Left ventricle myocardium inferior (tissue), 1 donor: Measurements from ENCODE around the gene SLC6A13. TPM values are rescaled to one million over a fixed set of nuclear protein-coding genes. Genes with fewer than 3 reads are reported as not detected.

ENCODE experiments used
- DNase-seq: peaks from one replicate; pipeline ENCODE4 v3.0.0-alpha.2; 2020
- H3K27ac ChIP-seq: fragments of 200-600 bp; replicated peaks from 2 replicates; pipeline ENCODE4 v1.8.0; 2021
- H3K27me3 ChIP-seq: fragments of 200-600 bp; 2 replicates; pipeline ENCODE4 v1.8.0; 2021; ENCODE audit warnings: low read depth
- H3K36me3 ChIP-seq: fragments of 200-600 bp; 2 replicates; pipeline ENCODE4 v1.8.0; 2021
- H3K4me1 ChIP-seq: fragments of 200-600 bp; 2 replicates; pipeline ENCODE4 v1.8.0; 2021
- H3K4me3 ChIP-seq: fragments of 200-600 bp; 2 replicates; pipeline ENCODE4 v1.8.0; 2021; ENCODE audit warnings: mild to moderate bottlenecking, moderate library complexity
- H3K9me3 ChIP-seq: fragments of 200-600 bp; replicated peaks from 2 replicates; pipeline ENCODE4 v1.8.0; 2021
- CTCF ChIP-seq: fragments of 200-600 bp; IDR thresholded peaks from 2 replicates; pipeline ENCODE4 v1.8.0; 2021; ENCODE audit warnings: antibody characterized with exemption, mild to moderate bottlenecking, borderline replicate concordance
- intact Hi-C: fragments of 100-400 bp; cut with micrococcal nuclease; formaldehyde crosslinking; loops from one replicate; pipeline ENCODE4 v1.11.0; 2022
- total RNA-seq: library from RNA; stranded (reverse); fragmentation: NEBNext Ultra II Directional; extraction: Animal tissue kit (Norgen Biotek cat#: 25700); gene quantifications from one replicate; pipeline ENCODE4 v1.2.1, GENCODE V29; 2021
- donor health status: DM: no; HTN: yes; CAD: no; lungs with severe emphysema.

The SLC6A13 gene
- total RNA-seq, 1 donor from 2014 or later = 1.8 TPM

DNA sequence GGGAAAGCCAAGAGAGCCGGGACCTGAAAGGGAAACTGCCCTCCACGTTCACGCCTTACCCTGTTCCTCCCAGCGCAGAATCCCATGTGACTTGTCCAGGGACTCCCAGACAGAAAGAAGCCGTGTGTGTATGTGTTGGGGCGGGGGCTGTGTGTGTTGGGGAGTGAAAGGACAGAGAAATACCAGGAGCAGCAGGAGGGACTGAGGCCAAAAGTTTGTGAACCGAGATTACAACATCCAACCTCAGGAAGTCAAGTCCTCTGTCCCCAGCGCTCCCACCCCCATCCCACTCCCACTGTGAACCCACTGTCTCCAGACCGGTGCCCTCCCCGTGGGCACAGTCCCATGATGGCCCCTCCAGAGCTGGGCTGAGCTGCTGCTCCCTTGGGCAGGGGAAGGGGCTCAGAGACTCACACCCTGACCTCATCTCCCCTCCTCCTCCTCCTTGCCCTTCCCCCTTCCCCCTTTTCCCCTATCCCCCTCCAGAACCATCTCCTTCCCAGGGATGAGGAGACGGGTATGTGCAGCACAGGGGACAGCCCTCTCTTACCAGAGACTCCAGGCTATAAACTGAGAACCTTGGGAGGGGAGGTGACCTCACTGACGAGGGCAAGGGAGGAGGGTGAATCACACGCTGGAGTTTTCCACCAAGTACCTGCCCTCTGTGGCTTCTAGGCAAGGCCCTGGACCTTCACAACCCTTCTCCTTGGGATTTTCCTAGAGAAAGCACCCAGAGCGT is 48.5 kb downstream of the SLC6A13 start, which contains the start of gene SLC6A12:
SLC6A12 (minus strand) TSS at position 155 of the 739 bp plus-strand sequence. CDS start 4,171 bp downstream, outside the sequence.
- intact Hi-C loops = no loop called here

DNA sequence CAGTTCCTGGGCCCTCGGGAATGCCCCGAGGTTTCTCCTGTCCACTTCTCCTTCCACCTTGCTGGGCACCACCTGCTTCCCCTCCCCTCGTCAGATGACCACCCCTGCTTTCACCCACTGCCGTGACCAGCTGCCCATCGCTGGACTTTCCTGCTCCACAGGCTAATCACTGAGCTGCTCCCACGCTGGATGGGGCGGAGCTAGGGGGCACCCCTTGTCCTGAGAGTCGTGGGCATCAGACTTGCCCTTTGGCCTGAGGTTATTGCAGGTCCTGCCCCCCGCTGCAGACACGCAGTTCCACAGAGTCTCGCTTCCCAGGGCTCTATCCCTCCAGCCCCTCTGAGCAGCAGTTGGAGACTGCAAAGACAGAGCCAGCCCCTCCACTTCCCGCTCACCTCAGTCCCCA is 49.1 kb downstream of the SLC6A13 start:
- H3K36me3 ChIP-seq = no peaks in the 10 kb centered on the region
- H3K27me3 ChIP-seq = peaks cover 37% of the 10 kb centered on the region
- no peak for DNase-seq
- no peaks in the 10 kb centered on the region for H3K4me1 ChIP-seq
- no peak overlapping the region for H3K27ac ChIP-seq
- intact Hi-C loops = no loop called here
- H3K9me3 ChIP-seq = no peaks in the 10 kb centered on the region
- H3K4me3 ChIP-seq = no peak overlapping the region
- TF ChIP-seq CTCF = no peak

More for the DNA sequence above, 48.5 kb downstream of the SLC6A13 start, which contains the start of gene SLC6A12:
- no peak within 1 kb of the TSS for H3K27ac ChIP-seq
- no peaks in the 10 kb centered on the region for H3K9me3 ChIP-seq
- peaks cover 37% of the 10 kb centered on the region for H3K27me3 ChIP-seq
- H3K36me3 ChIP-seq = no peaks in the 10 kb centered on the region
- no peaks in the 10 kb centered on the region for H3K4me1 ChIP-seq
- DNase-seq = no peak
- no peak within 1 kb of the TSS for H3K4me3 ChIP-seq
- no peak for TF ChIP-seq CTCF

- peak; percentile 55 for DNase-seq
- Histone ChIP-seq H3K9me3 (no peaks in the 10 kb centered on the region), H3K4me1 (no peaks in the 10 kb centered on the region), H3K27ac (no peak overlapping the region), H3K4me3 (no peak overlapping the region), H3K27me3 (peaks cover 37% of the 10 kb centered on the region), H3K36me3 (no peaks in the 10 kb centered on the region)
- intact Hi-C loops = no loop called here
- no peak for TF ChIP-seq CTCF
Observed at GRCh38 chr12:212715-213526, 49.7 kb downstream of the SLC6A13 start.

DNA sequence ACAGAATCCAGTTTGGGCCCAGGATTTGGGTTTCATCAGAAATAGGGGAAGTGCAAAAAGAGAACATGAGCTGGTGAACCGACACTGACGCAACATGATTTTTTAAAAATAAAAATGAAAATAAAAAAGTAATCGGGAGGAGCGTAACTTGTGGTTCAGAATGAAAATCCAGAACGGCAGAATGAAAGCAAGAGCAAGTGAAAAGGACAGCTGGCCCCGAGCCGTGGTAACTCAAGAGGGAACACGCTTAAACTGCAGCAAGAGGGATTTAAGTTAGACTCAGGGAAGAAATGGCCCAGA is 50.3 kb downstream of the SLC6A13 start:
- no peak for DNase-seq
- Histone ChIP-seq H3K27me3 (peaks cover 37% of the 10 kb centered on the region), H3K4me1 (no peaks in the 10 kb centered on the region), H3K27ac (no peak overlapping the region), H3K36me3 (no peaks in the 10 kb centered on the region), H3K9me3 (no peaks in the 10 kb centered on the region), H3K4me3 (no peak overlapping the region)
- intact Hi-C loops = no loop called here
- no peak for TF ChIP-seq CTCF

DNA sequence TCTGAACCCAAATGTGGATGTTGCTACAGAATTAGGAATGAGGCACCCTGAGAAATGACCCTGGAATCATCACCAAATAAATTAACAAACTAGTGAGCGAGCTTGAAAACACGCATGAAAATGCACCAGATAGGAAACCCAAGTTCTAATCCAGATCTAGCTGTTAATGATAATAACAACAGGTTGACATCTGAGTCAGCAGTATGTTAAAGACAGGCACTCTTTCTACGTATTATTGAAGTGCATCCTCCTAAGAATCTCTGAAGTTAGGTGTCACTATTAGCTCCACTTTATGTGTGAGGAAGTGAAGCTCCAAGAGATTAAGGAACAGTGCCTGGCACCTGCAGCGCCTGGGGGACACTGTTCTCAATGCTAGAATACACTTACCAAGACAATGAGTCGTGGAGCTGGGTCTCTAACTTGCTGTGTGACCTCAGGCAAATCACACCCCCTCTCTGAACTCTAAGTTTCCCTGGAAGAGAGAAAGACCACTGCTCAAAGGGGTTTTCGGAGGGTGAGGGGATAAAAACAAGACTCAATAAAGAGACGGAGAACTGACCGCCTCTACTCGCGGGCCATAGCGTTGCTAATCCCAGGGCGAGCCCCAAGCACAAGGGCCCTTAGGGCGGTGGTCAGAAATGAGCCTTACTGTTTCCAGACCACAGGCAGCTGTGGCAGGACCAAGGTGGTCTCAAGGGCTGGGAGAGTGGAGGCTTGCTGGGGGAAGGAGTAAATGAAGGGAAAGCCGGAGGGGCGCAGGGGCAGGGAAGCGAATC is 50.8 kb downstream of the SLC6A13 start:
- peaks cover 37% of the 10 kb centered on the region for H3K27me3 ChIP-seq
- no peak overlapping the region for H3K4me3 ChIP-seq
- H3K9me3 ChIP-seq = no peaks in the 10 kb centered on the region
- H3K4me1 ChIP-seq = no peaks in the 10 kb centered on the region
- no peak overlapping the region for H3K27ac ChIP-seq
- intact Hi-C loops = no loop called here
- DNase-seq = no peak
- no peaks in the 10 kb centered on the region for H3K36me3 ChIP-seq
- no peak for TF ChIP-seq CTCF
